Measurements from ENCODE around the gene TAGLN3. TPM values are rescaled to one million over a fixed set of nuclear protein-coding genes. Genes with fewer than 3 reads are reported as not detected.

The TAGLN3 gene
- total RNA-seq, 1 donor from 2014 or later, result 1.6 TPM

GRCh38 chr3:112053229-112053628 is 54.5 kb downstream of the TAGLN3 start:
- no peak for DNase-seq

GRCh38 chr3:112056451-112056929 is 57.8 kb downstream of the TAGLN3 start:
- no peak for DNase-seq

- DNase-seq, result no peak
Measured at GRCh38 chr3:112059497-112059896, 60.8 kb downstream of the TAGLN3 start.

GRCh38 chr3:112061152-112061551 is 62.4 kb downstream of the TAGLN3 start:
- DNase-seq, result peak; percentile 29

Other genes starting within 250 kb of the TAGLN3 start
- gene PHLDB2, start 139.7 kb upstream of the TAGLN3 start, total RNA-seq, result 64.4 TPM
- gene ABHD10, start 19.9 kb upstream of the TAGLN3 start, total RNA-seq, result 49.4 TPM
- not detected for gene TMPRSS7, start 35.8 kb downstream of the TAGLN3 start, total RNA-seq
- 4.2 TPM for gene C3orf52, start 87.5 kb downstream of the TAGLN3 start, total RNA-seq
- 0.41 TPM for gene GCSAM, start 134.3 kb downstream of the TAGLN3 start, total RNA-seq

All from tongue (tissue), 2 donors.